OCI-LY7 (cell line): ENCODE results near the gene CDC42SE1.

Experiments
- EZH2phosphoT487 ChIP-seq: fragments of 200-600 bp; sonication (generic); IDR thresholded peaks from 2 replicates; pipeline ENCODE4 v1.6.1; 2018; ENCODE audit warnings: low read depth, borderline replicate concordance, mild to moderate bottlenecking, mixed run types, antibody characterized with exemption, low read length, moderate library complexity, mixed read lengths
- TF ChIP-seq, protein P1 (sequence below): fragments of 200-600 bp; sonication (generic); conservative IDR thresholded peaks from 2 replicates; pipeline ENCODE4 v1.5.1; 2014; ENCODE audit warnings: mild to moderate bottlenecking, antibody characterized with exemption, low read length, moderate library complexity, mixed read lengths

DNA sequence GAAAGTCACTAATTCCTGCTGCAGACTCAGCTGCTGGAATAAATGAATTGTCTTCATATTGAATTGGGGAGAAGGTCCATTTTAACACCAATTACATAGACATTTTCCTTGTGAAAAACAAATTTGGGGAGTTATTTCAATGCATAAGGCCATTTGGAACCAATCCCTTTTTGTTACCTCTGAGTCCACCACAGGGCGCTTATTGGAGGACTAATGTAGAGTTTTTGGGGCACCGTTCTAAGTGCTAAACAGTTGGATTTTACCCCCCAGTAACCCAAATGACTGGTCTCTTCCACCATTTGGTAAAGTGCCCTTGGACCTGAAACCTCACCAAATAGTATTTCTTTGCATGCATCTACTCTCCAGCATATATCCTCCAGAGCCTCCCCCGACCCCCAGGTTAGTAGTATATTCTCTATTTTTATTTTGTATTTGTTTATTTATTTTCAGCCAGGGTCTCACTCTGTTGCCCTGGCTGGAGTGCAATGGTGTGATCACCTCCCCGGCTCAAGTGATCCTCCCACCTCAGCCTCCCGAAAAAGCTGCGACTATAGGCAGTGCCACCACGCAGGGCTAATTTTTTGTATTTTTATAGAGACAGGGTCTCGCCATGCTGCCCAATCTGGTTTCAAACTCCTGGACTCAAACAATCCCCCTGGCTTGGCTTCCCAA, 49.6 kb downstream of the CDC42SE1 start:
- no peak for TF ChIP-seq EZH2phosphoT487
- TF ChIP-seq, protein P1, sequence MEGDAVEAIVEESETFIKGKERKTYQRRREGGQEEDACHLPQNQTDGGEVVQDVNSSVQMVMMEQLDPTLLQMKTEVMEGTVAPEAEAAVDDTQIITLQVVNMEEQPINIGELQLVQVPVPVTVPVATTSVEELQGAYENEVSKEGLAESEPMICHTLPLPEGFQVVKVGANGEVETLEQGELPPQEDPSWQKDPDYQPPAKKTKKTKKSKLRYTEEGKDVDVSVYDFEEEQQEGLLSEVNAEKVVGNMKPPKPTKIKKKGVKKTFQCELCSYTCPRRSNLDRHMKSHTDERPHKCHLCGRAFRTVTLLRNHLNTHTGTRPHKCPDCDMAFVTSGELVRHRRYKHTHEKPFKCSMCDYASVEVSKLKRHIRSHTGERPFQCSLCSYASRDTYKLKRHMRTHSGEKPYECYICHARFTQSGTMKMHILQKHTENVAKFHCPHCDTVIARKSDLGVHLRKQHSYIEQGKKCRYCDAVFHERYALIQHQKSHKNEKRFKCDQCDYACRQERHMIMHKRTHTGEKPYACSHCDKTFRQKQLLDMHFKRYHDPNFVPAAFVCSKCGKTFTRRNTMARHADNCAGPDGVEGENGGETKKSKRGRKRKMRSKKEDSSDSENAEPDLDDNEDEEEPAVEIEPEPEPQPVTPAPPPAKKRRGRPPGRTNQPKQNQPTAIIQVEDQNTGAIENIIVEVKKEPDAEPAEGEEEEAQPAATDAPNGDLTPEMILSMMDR: no peak
